ENCODE results near the gene MARCHF2.

DNA sequence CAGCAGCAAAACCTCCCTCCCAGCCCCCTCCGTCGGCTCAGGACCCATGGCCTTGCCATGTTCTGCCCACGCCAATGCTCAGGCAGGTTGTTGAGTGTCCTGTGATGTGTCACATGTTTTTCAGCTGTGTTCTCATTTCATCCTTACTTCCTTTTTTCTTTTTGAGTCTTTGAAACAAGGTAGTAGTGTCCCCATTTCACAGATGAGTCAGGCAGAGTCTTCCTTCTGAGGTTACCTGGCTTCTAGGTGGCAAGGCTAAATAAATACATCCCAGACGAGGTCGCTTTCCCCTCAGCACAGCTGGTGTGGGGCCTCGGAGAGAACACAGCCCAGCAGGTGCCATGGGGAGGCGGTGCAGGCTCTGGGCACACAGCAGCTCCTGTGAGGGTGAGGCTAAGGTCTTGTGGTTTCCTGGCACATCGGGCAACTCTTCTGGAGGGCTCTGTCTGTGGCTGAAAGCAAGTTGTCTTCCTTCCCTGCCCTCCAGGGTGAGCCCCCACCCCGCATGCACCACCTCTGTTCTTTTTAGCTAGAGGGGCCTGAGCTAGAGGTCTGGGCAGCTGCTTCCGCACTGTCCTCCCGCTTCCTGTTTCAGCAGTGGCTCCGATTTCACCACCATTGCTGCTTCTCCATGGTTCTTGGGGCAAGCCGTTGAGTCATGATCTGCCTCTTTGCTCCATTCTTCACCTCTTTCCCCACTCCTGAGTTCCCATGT lies 74.2 kb downstream of the MARCHF2 start:
- TF ChIP-seq, protein P1, sequence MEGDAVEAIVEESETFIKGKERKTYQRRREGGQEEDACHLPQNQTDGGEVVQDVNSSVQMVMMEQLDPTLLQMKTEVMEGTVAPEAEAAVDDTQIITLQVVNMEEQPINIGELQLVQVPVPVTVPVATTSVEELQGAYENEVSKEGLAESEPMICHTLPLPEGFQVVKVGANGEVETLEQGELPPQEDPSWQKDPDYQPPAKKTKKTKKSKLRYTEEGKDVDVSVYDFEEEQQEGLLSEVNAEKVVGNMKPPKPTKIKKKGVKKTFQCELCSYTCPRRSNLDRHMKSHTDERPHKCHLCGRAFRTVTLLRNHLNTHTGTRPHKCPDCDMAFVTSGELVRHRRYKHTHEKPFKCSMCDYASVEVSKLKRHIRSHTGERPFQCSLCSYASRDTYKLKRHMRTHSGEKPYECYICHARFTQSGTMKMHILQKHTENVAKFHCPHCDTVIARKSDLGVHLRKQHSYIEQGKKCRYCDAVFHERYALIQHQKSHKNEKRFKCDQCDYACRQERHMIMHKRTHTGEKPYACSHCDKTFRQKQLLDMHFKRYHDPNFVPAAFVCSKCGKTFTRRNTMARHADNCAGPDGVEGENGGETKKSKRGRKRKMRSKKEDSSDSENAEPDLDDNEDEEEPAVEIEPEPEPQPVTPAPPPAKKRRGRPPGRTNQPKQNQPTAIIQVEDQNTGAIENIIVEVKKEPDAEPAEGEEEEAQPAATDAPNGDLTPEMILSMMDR (IDR thresholded peaks at IDR 0.05), result no peak
- no peak for TF ChIP-seq POLR2A (IDR thresholded peaks at IDR 0.05)

Measured in vagina (tissue), 2 donors.